Kidney epithelial cell (primary cell): Measurements from ENCODE around the gene DGKD. TPM values are rescaled to one million over a fixed set of nuclear protein-coding genes. Genes with fewer than 3 reads are reported as not detected.

Experiments
- DNase-seq: peaks from one replicate; pipeline ENCODE4 v3.0.0-alpha.2; 2010; ENCODE audit warnings: low read depth
- H3K27me3 ChIP-seq: 2 replicates; pipeline ENCODE4 v1.6.0; 2011; ENCODE audit warnings: low read length; ENCODE audit not compliant: control insufficient read depth, insufficient read depth
- H3K36me3 ChIP-seq: 2 replicates; pipeline ENCODE4 v1.5.1; 2011; ENCODE audit warnings: low read length; ENCODE audit not compliant: control insufficient read depth, insufficient read depth
- H3K4me3 ChIP-seq: 2 replicates; pipeline ENCODE4 v1.5.1; 2011; ENCODE audit warnings: low read depth, mild to moderate bottlenecking, control low read depth, low read length
- CTCF ChIP-seq: IDR thresholded peaks from 2 replicates; pipeline ENCODE4 v1.5.1; 2011; ENCODE audit warnings: mild to moderate bottlenecking, moderate library complexity, low read length, control low read depth, inconsistent platforms; ENCODE audit not compliant: insufficient read depth, poor library complexity, severe bottlenecking
- total RNA-seq: library from RNA; depleted of rRNA; stranded (reverse); fragments of >200 nt; gene quantifications from 2 replicates; pipeline ENCODE4 v1.2.3, GENCODE V29; 2015

DGKD gene
- total RNA-seq, 1 donor from 2014 or later = 16.0 TPM

GRCh38 chr2:233447506-233448219 is 93.4 kb downstream of the DGKD start:
- no peak for DNase-seq
- Histone ChIP-seq H3K36me3 (peaks cover 2% of the 10 kb centered on the region), H3K27me3 (no peaks in the 10 kb centered on the region), H3K4me3 (no peak overlapping the region)
- TF ChIP-seq CTCF = no peak

GRCh38 chr2:233448220-233448559 is 93.9 kb downstream of the DGKD start:
- Histone ChIP-seq H3K4me3 (no peak overlapping the region), H3K27me3 (no peaks in the 10 kb centered on the region), H3K36me3 (peaks cover 2% of the 10 kb centered on the region)
- DNase-seq = no peak
- peak; percentile 25 for TF ChIP-seq CTCF

- no peak for DNase-seq
- H3K27me3 ChIP-seq = no peaks in the 10 kb centered on the region
- H3K36me3 ChIP-seq = peaks cover 2% of the 10 kb centered on the region
- TF ChIP-seq CTCF = no peak
- no peak overlapping the region for H3K4me3 ChIP-seq
Measured at GRCh38 chr2:233448575-233448974, 94.3 kb downstream of the DGKD start.

GRCh38 chr2:233449081-233449901 is 95.0 kb downstream of the DGKD start:
- Histone ChIP-seq H3K27me3 (no peaks in the 10 kb centered on the region), H3K36me3 (peaks cover 2% of the 10 kb centered on the region), H3K4me3 (no peak overlapping the region)
- DNase-seq = no peak
- TF ChIP-seq CTCF = peak; percentile 84

- Histone ChIP-seq H3K4me3 (no peak overlapping the region), H3K36me3 (peaks cover 2% of the 10 kb centered on the region), H3K27me3 (no peaks in the 10 kb centered on the region)
- no peak for DNase-seq
- TF ChIP-seq CTCF = no peak
Measured at GRCh38 chr2:233449921-233450863, 95.9 kb downstream of the DGKD start.
